Endothelial cell of umbilical vein (primary cell): Measurements from ENCODE around the gene PSMC2. TPM values are rescaled to one million over a fixed set of nuclear protein-coding genes. Genes with fewer than 3 reads are reported as not detected.

Source experiments
- BruUV-seq: library from RNA; stranded (reverse); fragments of 400-500 nt; replicated peaks from 2 replicates; lab custom pipeline; 2021; lab: Mats Ljungman, UMichigan
- CTCF ChIA-PET: fragments of 300-600, 350-600 bp; sonication (Branson Sonifier 250); formaldehyde crosslinking; loops from one replicate; lab custom pipeline; 2021; ENCODE audit warnings: antibody characterized with exemption, inconsistent platforms; lab: Charles Lee
- POLR2A ChIA-PET: fragments of 300-600, 350-600 bp; sonication (Branson Sonifier 250); formaldehyde crosslinking; loops from one replicate; lab custom pipeline; 2021; ENCODE audit warnings: antibody characterized with exemption, inconsistent platforms; lab: Charles Lee
- DNase-seq: peaks from one replicate; pipeline ENCODE4 v3.0.0-alpha.2; 2011; ENCODE audit warnings: low read depth, low spot score
- FAIRE-seq: peaks from 2 replicates; lab custom pipeline; 2011; peaks lifted over from hg19 to GRCh38; lab: Jason Lieb, UNC
- H2AFZ ChIP-seq: 2 replicates; pipeline ENCODE4 v1.6.0; 2012; ENCODE audit warnings: low read depth, low read length, control low read depth, inconsistent platforms
- H3K27ac ChIP-seq: 2 replicates; pipeline ENCODE4 v1.5.1; 2011; ENCODE audit warnings: low read depth, mild to moderate bottlenecking, control low read depth, low read length, moderate library complexity; ENCODE audit not compliant: insufficient read depth
- H3K27me3 ChIP-seq, 2 experiments: 2 replicates each; pipeline versions ENCODE4 v1.6.0 to v1.6.1; 2011; ENCODE audit warnings: low read length in 2 of 2, mixed read lengths in 1 of 2; ENCODE audit not compliant: control insufficient read depth in 2 of 2, insufficient read depth in 2 of 2
- H3K36me3 ChIP-seq, 2 experiments: 2 replicates in 1 of 2; 3 replicates in 1 of 2; pipeline ENCODE4 v1.5.1; 2011; ENCODE audit warnings: low read length in 2 of 2, mild to moderate bottlenecking in 1 of 2, moderate library complexity in 1 of 2; ENCODE audit not compliant: control insufficient read depth in 2 of 2, insufficient read depth in 2 of 2; ENCODE audit errors: extremely low read depth in 1 of 2
- H3K4me1 ChIP-seq: 3 replicates; pipeline ENCODE4 v1.5.1; 2011; ENCODE audit warnings: mild to moderate bottlenecking, low read length; ENCODE audit not compliant: control insufficient read depth, insufficient read depth; ENCODE audit errors: extremely low read depth
- H3K4me2 ChIP-seq: 2 replicates; pipeline ENCODE4 v1.6.1; 2011; ENCODE audit warnings: low read length, control low read depth, mixed read lengths; ENCODE audit not compliant: insufficient read depth
- H3K4me3 ChIP-seq, 3 experiments: fragments of 200-600 bp in 1 of 3; sonication (generic), shearing (Covaris generic) in 1 of 3; replicated peaks in 1 of 3; 2 replicates each; pipeline ENCODE4 v1.5.1; 2011 to 2016; ENCODE audit warnings: control low read depth in 3 of 3, low read length in 3 of 3, mild to moderate bottlenecking in 2 of 3, inconsistent platforms in 1 of 3, low read depth in 1 of 3, moderate library complexity in 1 of 3; ENCODE audit not compliant: insufficient read depth in 1 of 3
- H3K79me2 ChIP-seq: 2 replicates; pipeline ENCODE4 v1.6.0; 2012; ENCODE audit warnings: low read length, inconsistent platforms; ENCODE audit not compliant: control insufficient read depth, insufficient read depth
- H3K9ac ChIP-seq: replicated peaks from 2 replicates; pipeline ENCODE3; 2011; ENCODE audit warnings: low read length, control low read depth; ENCODE audit not compliant: insufficient read depth; ENCODE audit errors: extremely low read depth
- H3K9me1 ChIP-seq: replicated peaks from 3 replicates; pipeline ENCODE4 v1.6.0; 2011; ENCODE audit warnings: mild to moderate bottlenecking, low read length; ENCODE audit not compliant: control insufficient read depth, insufficient read depth; ENCODE audit errors: extremely low read depth
- H3K9me3 ChIP-seq: replicated peaks from 2 replicates; pipeline ENCODE4 v1.5.1; 2012; ENCODE audit warnings: low read length, inconsistent platforms; ENCODE audit not compliant: control insufficient read depth, insufficient read depth
- H4K20me1 ChIP-seq: replicated peaks from 2 replicates; pipeline ENCODE3; 2011; ENCODE audit warnings: mild to moderate bottlenecking, low read length; ENCODE audit not compliant: control insufficient read depth, insufficient read depth; ENCODE audit errors: extremely low read depth
- EZH2 ChIP-seq: IDR thresholded peaks from 2 replicates; pipeline ENCODE4 v1.6.1; 2012; ENCODE audit warnings: borderline replicate concordance, low read depth, mild to moderate bottlenecking, moderate library complexity, low read length, inconsistent platforms; ENCODE audit not compliant: severe bottlenecking
- FOS ChIP-seq: IDR thresholded peaks from 2 replicates; pipeline ENCODE4 v1.6.1; 2011; ENCODE audit warnings: mild to moderate bottlenecking, low read length, moderate library complexity, borderline replicate concordance; ENCODE audit not compliant: insufficient read depth
- GATA2 ChIP-seq: IDR thresholded peaks from 2 replicates; pipeline ENCODE4 v1.7.0; 2011; ENCODE audit warnings: low read depth, mild to moderate bottlenecking, moderate library complexity, mixed read lengths, low read length; ENCODE audit not compliant: insufficient read length, insufficient read depth
- JUN ChIP-seq: IDR thresholded peaks from 2 replicates; pipeline ENCODE4 v1.6.1; 2011; ENCODE audit warnings: borderline replicate concordance, low read depth; ENCODE audit not compliant: insufficient read length, insufficient read depth
- MYC ChIP-seq: IDR thresholded peaks from one replicate; pipeline ENCODE4 v1.6.1; 2011; ENCODE audit warnings: mild to moderate bottlenecking, low read depth, low read length
- POLR2A ChIP-seq: IDR thresholded peaks from 2 replicates; pipeline ENCODE4 v1.6.1; 2012; ENCODE audit warnings: low read depth, mild to moderate bottlenecking, control low read depth, low read length
- POLR2AphosphoS5 ChIP-seq: IDR thresholded peaks from 2 replicates; pipeline ENCODE4 v1.6.1; 2012; ENCODE audit warnings: low read depth, mild to moderate bottlenecking, control low read depth, low read length, moderate library complexity; ENCODE audit not compliant: insufficient read depth
- dilution Hi-C: fragments of 300-500 bp; cut with MboI; formaldehyde crosslinking; loops from one replicate; pipeline ENCODE4 v1.15.0; 2019; ENCODE audit warnings: low sequenced_read_pairs; ENCODE audit not compliant: extremely low pct_ligation_motif_present
- intact Hi-C: fragments of 100-400 bp; cut with micrococcal nuclease; formaldehyde crosslinking; loops from one replicate; pipeline ENCODE4 v1.10.0; 2022
- polyA plus RNA-seq, 4 experiments: library from polyadenylated mRNA; depleted of rRNA in 3 of 4; stranded (reverse) in 3 of 4; unstranded in 1 of 4; fragments of >200 nt; gene quantifications; 2 replicates each; pipeline versions ENCODE4 v1.2.1 to v1.2.3, GENCODE V29; 2011 to 2012; ENCODE audit warnings: missing spikeins in 1 of 4
- total RNA-seq: library from RNA; stranded (reverse); gene quantifications from 2 replicates; pipeline ENCODE4 v1.2.3, GENCODE V29; 2021
- TF ChIP-seq, protein P1 (sequence below): IDR thresholded peaks from 2 replicates; pipeline ENCODE4 v1.6.1; 2011; ENCODE audit not compliant: insufficient read depth, insufficient read length
- TF ChIP-seq, protein P2 (sequence below), 2 donors: IDR thresholded peaks; 1 replicate in 1 of 2; 2 replicates in 1 of 2; pipeline ENCODE4 v1.5.1; 2011; ENCODE audit warnings: low read length in 2 of 2, mild to moderate bottlenecking in 2 of 2, moderate library complexity in 2 of 2, control low read depth in 1 of 2, inconsistent platforms in 1 of 2, low read depth in 1 of 2; ENCODE audit not compliant: insufficient read depth in 1 of 2; ENCODE audit errors: extremely low read depth in 1 of 2

The PSMC2 gene
- total and polyA plus RNA-seq, 2 donors (not counting 3 experiments of a cell fraction or from before 2014, with no cell fraction given): 109 to 147 TPM

DNA sequence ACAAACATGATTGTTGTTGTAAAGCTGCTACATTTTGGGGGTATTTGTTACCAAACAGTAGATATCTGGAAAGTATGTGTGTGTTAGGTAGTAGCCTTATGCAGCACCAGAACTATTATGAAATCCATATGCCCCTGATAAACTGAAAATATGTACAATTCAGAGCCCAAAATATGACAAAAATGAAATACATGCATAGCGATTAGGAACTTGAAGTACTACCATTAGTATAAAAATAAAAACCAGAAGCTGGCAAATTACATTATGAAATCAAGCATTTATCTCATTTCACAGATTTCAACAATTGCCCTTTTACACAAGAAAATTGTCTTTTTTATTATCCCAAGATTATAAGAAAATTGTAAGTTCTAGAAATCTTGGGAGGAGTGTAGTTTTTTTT lies 64.7 kb downstream of the PSMC2 start:
- CTCF ChIA-PET: no interaction called here
- POLR2A ChIA-PET: no interaction called here

More for the DNA sequence above, 64.7 kb downstream of the PSMC2 start:
- intact Hi-C loops: no loop called here
- no TSS peak for BruUV-seq
- H3K27me3 ChIP-seq: peaks cover 2 to 5% of the 10 kb centered on the region in 2 experiments
- no peak overlapping the region for H3K27ac ChIP-seq
- H3K9me1 ChIP-seq: no peaks in the 10 kb centered on the region
- no peaks in the 10 kb centered on the region for H3K36me3 ChIP-seq
- no peak overlapping the region for H3K4me3 ChIP-seq
- DNase-seq (no peak), FAIRE-seq (no peak)
- no peaks in the 10 kb centered on the region for H3K4me1 ChIP-seq
- TF ChIP-seq POLR2A (no peak), MYC (no peak), GATA2 (no peak), JUN (no peak), FOS (no peak), EZH2 (no peak), POLR2AphosphoS5 (no peak)
- TF ChIP-seq, protein P1, sequence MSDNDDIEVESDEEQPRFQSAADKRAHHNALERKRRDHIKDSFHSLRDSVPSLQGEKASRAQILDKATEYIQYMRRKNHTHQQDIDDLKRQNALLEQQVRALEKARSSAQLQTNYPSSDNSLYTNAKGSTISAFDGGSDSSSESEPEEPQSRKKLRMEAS: no peak
- TF ChIP-seq, protein P2, sequence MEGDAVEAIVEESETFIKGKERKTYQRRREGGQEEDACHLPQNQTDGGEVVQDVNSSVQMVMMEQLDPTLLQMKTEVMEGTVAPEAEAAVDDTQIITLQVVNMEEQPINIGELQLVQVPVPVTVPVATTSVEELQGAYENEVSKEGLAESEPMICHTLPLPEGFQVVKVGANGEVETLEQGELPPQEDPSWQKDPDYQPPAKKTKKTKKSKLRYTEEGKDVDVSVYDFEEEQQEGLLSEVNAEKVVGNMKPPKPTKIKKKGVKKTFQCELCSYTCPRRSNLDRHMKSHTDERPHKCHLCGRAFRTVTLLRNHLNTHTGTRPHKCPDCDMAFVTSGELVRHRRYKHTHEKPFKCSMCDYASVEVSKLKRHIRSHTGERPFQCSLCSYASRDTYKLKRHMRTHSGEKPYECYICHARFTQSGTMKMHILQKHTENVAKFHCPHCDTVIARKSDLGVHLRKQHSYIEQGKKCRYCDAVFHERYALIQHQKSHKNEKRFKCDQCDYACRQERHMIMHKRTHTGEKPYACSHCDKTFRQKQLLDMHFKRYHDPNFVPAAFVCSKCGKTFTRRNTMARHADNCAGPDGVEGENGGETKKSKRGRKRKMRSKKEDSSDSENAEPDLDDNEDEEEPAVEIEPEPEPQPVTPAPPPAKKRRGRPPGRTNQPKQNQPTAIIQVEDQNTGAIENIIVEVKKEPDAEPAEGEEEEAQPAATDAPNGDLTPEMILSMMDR (IDR thresholded peaks at IDR 0.05; ENCODE audit: extremely low read depth in 1 of 2, insufficient read depth in 1 of 2, low read depth in 1 of 2, low read length in 2 of 2): no peak
- H4K20me1 ChIP-seq: no peaks in the 10 kb centered on the region
- H2AFZ ChIP-seq: no peak overlapping the region
- no peak overlapping the region for H3K9ac ChIP-seq
- H3K9me3 ChIP-seq: no peaks in the 10 kb centered on the region
- H3K4me2 ChIP-seq: no peak overlapping the region
- no peaks in the 10 kb centered on the region for H3K79me2 ChIP-seq
- dilution Hi-C loops: no loop called here
